ENCODE results near the gene AATK.

Gene AATK

GRCh38 chr17:81179861-81180260, 13.8 kb upstream of the AATK start:
- DNase-seq, result no peak

GRCh38 chr17:81179220-81179619, 13.2 kb upstream of the AATK start:
- DNase-seq, result no peak

- DNase-seq, result no peak
Observed at GRCh38 chr17:81178136-81179091, 12.4 kb upstream of the AATK start.

- no peak for DNase-seq
Observed at GRCh38 chr17:81176666-81177065, 10.6 kb upstream of the AATK start.

GRCh38 chr17:81173762-81174155, 7.7 kb upstream of the AATK start:
- no peak for DNase-seq

- DNase-seq, result no peak
Observed at GRCh38 chr17:81173052-81173761, 7.2 kb upstream of the AATK start.

GRCh38 chr17:81171941-81172340, 5.9 kb upstream of the AATK start:
- no peak for DNase-seq

GRCh38 chr17:81170727-81171494, 4.9 kb upstream of the AATK start:
- no peak for DNase-seq

GRCh38 chr17:81169870-81170309, 3.9 kb upstream of the AATK start:
- no peak for DNase-seq

- no peak for DNase-seq
Observed at GRCh38 chr17:81167638-81168037, 1.6 kb upstream of the AATK start.

- no peak for DNase-seq
Observed at GRCh38 chr17:81167194-81167524, 1.1 kb upstream of the AATK start.

- no peak for DNase-seq
Observed at GRCh38 chr17:81165246-81166032, 582 bp downstream of the AATK start, which contains the start of gene PVALEF. Gene PVALEF, plus strand, starts transcription at chr17:81165507. Its CDS starts 15,720 bp downstream, at chr17:81181227.

GRCh38 chr17:81164371-81165245, 1.4 kb downstream of the AATK start:
- no peak for DNase-seq

GRCh38 chr17:81163703-81164370, 2.2 kb downstream of the AATK start:
- no peak for DNase-seq

GRCh38 chr17:81163051-81163695, 2.8 kb downstream of the AATK start:
- no peak for DNase-seq

GRCh38 chr17:81162491-81162890, 3.5 kb downstream of the AATK start:
- no peak for DNase-seq

- DNase-seq, result no peak
Observed at GRCh38 chr17:81161972-81162371, 4.0 kb downstream of the AATK start.

- no peak for DNase-seq
Observed at GRCh38 chr17:81161536-81161935, 4.5 kb downstream of the AATK start.

- no peak for DNase-seq
Observed at GRCh38 chr17:81160747-81161453, 5.1 kb downstream of the AATK start.

GRCh38 chr17:81160306-81160705, 5.7 kb downstream of the AATK start:
- DNase-seq, result peak; percentile 9

Data from CD4-positive, alpha-beta T cell treated with Interleukin-10 for 1 hour (primary cell).